ENCODE data around the gene PTOV1.
A peak's percentile ranks its signal among the peaks of the same experiment; 100 is the strongest.

Gene PTOV1

DNA sequence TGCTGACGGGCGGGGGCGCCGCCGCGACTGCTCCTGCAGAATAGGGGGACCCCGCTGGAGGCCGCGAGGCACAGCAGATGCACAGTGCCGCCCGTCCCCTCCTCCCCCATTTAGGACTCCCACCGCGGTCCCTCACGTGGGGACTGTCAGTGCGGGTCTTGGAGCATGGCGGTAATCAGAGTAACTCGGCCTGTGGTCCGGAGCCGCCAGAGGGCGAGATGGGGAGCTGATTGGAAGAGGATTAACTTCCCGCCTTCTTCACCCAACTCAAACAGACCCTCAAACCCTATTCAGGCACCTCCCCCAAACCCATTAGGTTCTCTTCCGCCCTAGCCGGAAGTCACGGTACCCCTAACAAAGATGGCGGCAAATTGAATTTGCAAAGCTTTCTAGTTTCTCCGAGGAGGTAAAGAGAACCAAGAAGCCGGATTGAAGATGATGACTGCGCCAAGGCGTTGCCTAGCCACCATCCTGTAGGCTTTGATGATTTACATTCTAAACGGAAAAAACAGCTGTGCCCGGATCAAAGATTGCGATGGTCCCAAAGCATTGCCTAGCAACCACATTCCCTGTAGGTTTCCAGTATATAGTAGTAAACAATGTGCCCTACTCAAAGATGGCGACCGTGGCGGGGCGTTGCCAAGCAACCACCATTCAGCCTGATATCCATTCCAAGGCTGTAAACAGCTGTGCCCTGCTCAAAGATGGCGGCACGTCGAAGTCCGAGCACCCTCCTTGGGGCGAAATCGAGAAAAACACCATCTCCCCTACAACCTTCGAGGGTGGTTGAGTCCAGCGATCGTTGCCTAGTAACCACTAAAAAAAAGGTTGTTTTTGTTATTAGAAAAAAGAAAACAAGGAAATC is 37.7 kb upstream of the PTOV1 start, which contains the start of gene FUZ (continued):
- no peak for TF ChIP-seq SALL2 (tag by site-specific recombination; IDR thresholded peaks at IDR 0.05; ENCODE audit: borderline replicate concordance)
- no peak for TF ChIP-seq ZNF214 (tag by site-specific recombination; IDR thresholded peaks at IDR 0.05; ENCODE audit: borderline replicate concordance)
- TF ChIP-seq, protein P1, sequence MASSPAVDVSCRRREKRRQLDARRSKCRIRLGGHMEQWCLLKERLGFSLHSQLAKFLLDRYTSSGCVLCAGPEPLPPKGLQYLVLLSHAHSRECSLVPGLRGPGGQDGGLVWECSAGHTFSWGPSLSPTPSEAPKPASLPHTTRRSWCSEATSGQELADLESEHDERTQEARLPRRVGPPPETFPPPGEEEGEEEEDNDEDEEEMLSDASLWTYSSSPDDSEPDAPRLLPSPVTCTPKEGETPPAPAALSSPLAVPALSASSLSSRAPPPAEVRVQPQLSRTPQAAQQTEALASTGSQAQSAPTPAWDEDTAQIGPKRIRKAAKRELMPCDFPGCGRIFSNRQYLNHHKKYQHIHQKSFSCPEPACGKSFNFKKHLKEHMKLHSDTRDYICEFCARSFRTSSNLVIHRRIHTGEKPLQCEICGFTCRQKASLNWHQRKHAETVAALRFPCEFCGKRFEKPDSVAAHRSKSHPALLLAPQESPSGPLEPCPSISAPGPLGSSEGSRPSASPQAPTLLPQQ (tag by site-specific recombination; IDR thresholded peaks at IDR 0.05), result peak; percentile 54
- no peak for TF ChIP-seq ZNF785 (tag by site-specific recombination; IDR thresholded peaks at IDR 0.05)
- no peak for TF ChIP-seq ZNF623 (tag by site-specific recombination; IDR thresholded peaks at IDR 0.05)
- peak; percentile 68; the same call in 1 of the 2 replicates for TF ChIP-seq KLF16 (tag by site-specific recombination; IDR thresholded peaks at IDR 0.05)
- peak; percentile 20 for TF ChIP-seq ZFHX2 (tag by site-specific recombination; conservative IDR thresholded peaks at IDR 0.05)
- TF ChIP-seq, protein P2, sequence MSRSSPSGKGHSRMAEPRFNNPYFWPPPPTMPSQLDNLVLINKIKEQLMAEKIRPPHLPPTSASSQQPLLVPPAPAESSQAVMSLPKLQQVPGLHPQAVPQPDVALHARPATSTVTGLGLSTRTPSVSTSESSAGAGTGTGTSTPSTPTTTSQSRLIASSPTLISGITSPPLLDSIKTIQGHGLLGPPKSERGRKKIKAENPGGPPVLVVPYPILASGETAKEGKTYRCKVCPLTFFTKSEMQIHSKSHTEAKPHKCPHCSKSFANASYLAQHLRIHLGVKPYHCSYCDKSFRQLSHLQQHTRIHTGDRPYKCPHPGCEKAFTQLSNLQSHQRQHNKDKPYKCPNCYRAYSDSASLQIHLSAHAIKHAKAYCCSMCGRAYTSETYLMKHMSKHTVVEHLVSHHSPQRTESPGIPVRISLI (tag by site-specific recombination; IDR thresholded peaks at IDR 0.05), result peak; percentile 98
- no peak for TF ChIP-seq BCL11B (tag by site-specific recombination; IDR thresholded peaks at IDR 0.05; ENCODE audit: low read depth)
- peak; percentile 95 for TF ChIP-seq YY1 (tag by site-specific recombination; IDR thresholded peaks at IDR 0.05)
- TF ChIP-seq, protein P3, sequence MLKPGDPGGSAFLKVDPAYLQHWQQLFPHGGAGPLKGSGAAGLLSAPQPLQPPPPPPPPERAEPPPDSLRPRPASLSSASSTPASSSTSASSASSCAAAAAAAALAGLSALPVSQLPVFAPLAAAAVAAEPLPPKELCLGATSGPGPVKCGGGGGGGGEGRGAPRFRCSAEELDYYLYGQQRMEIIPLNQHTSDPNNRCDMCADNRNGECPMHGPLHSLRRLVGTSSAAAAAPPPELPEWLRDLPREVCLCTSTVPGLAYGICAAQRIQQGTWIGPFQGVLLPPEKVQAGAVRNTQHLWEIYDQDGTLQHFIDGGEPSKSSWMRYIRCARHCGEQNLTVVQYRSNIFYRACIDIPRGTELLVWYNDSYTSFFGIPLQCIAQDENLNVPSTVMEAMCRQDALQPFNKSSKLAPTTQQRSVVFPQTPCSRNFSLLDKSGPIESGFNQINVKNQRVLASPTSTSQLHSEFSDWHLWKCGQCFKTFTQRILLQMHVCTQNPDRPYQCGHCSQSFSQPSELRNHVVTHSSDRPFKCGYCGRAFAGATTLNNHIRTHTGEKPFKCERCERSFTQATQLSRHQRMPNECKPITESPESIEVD (tag by site-specific recombination; IDR thresholded peaks at IDR 0.05), result no peak
- TF ChIP-seq, protein P4, sequence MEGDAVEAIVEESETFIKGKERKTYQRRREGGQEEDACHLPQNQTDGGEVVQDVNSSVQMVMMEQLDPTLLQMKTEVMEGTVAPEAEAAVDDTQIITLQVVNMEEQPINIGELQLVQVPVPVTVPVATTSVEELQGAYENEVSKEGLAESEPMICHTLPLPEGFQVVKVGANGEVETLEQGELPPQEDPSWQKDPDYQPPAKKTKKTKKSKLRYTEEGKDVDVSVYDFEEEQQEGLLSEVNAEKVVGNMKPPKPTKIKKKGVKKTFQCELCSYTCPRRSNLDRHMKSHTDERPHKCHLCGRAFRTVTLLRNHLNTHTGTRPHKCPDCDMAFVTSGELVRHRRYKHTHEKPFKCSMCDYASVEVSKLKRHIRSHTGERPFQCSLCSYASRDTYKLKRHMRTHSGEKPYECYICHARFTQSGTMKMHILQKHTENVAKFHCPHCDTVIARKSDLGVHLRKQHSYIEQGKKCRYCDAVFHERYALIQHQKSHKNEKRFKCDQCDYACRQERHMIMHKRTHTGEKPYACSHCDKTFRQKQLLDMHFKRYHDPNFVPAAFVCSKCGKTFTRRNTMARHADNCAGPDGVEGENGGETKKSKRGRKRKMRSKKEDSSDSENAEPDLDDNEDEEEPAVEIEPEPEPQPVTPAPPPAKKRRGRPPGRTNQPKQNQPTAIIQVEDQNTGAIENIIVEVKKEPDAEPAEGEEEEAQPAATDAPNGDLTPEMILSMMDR (tag by site-specific recombination; IDR thresholded peaks at IDR 0.05), result peak; percentile 91
- peak; percentile 86 for TF ChIP-seq SP2 (tag by site-specific recombination; IDR thresholded peaks at IDR 0.05)
- peak; percentile 74; the same call in 1 of the 2 replicates for TF ChIP-seq MYNN (tag by site-specific recombination; IDR thresholded peaks at IDR 0.05; ENCODE audit: borderline replicate concordance)
- TF ChIP-seq ZNF776 (tag by site-specific recombination; IDR thresholded peaks at IDR 0.05; ENCODE audit: borderline replicate concordance), result no peak
- peak; percentile 84 for TF ChIP-seq ZBTB20 (tag by site-specific recombination; IDR thresholded peaks at IDR 0.05)
- 0 out of 2 replicates have a peak, but pooled peaks have one; percentile 7 for TF ChIP-seq ZNF138 (tag by site-specific recombination; IDR thresholded peaks at IDR 0.05; ENCODE audit: borderline replicate concordance)
- TF ChIP-seq ZBTB17 (tag by site-specific recombination; IDR thresholded peaks at IDR 0.05), result peak; percentile 98
- TF ChIP-seq ZNF335 (tag by site-specific recombination; conservative IDR thresholded peaks at IDR 0.05), result peak; percentile 98
- TF ChIP-seq ZNF76 (tag by site-specific recombination; IDR thresholded peaks at IDR 0.05; ENCODE audit: borderline replicate concordance, low read depth), result peak; percentile 70; the same call in 1 of the 2 replicates
- peak; percentile 80 for TF ChIP-seq SP3 (tag by site-specific recombination; IDR thresholded peaks at IDR 0.05)
- TF ChIP-seq GLIS1 (tag by site-specific recombination; IDR thresholded peaks at IDR 0.05), result peak; percentile 66
- TF ChIP-seq, protein P5, sequence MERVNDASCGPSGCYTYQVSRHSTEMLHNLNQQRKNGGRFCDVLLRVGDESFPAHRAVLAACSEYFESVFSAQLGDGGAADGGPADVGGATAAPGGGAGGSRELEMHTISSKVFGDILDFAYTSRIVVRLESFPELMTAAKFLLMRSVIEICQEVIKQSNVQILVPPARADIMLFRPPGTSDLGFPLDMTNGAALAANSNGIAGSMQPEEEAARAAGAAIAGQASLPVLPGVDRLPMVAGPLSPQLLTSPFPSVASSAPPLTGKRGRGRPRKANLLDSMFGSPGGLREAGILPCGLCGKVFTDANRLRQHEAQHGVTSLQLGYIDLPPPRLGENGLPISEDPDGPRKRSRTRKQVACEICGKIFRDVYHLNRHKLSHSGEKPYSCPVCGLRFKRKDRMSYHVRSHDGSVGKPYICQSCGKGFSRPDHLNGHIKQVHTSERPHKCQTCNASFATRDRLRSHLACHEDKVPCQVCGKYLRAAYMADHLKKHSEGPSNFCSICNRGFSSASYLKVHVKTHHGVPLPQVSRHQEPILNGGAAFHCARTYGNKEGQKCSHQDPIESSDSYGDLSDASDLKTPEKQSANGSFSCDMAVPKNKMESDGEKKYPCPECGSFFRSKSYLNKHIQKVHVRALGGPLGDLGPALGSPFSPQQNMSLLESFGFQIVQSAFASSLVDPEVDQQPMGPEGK (tag by site-specific recombination; IDR thresholded peaks at IDR 0.05), result peak; percentile 74
- TF ChIP-seq ZNF654 (tag by site-specific recombination; IDR thresholded peaks at IDR 0.05; ENCODE audit: low read depth), result no peak
- TF ChIP-seq, protein P6, sequence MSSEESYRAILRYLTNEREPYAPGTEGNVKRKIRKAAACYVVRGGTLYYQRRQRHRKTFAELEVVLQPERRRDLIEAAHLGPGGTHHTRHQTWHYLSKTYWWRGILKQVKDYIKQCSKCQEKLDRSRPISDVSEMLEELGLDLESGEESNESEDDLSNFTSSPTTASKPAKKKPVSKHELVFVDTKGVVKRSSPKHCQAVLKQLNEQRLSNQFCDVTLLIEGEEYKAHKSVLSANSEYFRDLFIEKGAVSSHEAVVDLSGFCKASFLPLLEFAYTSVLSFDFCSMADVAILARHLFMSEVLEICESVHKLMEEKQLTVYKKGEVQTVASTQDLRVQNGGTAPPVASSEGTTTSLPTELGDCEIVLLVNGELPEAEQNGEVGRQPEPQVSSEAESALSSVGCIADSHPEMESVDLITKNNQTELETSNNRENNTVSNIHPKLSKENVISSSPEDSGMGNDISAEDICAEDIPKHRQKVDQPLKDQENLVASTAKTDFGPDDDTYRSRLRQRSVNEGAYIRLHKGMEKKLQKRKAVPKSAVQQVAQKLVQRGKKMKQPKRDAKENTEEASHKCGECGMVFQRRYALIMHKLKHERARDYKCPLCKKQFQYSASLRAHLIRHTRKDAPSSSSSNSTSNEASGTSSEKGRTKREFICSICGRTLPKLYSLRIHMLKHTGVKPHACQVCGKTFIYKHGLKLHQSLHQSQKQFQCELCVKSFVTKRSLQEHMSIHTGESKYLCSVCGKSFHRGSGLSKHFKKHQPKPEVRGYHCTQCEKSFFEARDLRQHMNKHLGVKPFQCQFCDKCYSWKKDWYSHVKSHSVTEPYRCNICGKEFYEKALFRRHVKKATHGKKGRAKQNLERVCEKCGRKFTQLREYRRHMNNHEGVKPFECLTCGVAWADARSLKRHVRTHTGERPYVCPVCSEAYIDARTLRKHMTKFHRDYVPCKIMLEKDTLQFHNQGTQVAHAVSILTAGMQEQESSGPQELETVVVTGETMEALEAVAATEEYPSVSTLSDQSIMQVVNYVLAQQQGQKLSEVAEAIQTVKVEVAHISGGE (tag by site-specific recombination; conservative IDR thresholded peaks at IDR 0.05; ENCODE audit: low read depth), result peak; percentile 91

Data from HEK293 (cell line).